GM23338 (cell line): ENCODE measurements around the gene GPR146. TPM values are rescaled to one million over a fixed set of nuclear protein-coding genes. Genes with fewer than 3 reads are reported as not detected.
"Not testable (repeated sequence)": the region's sequence is repeated elsewhere in the genome, so short reads cannot be mapped to it uniquely, and the experiment has no call there.

ENCODE experiments used
- ATAC-seq: fragments of 200-7000 bp; cut with Tn5 transposase; 3 replicates; pipeline ENCODE4 v1.9.1; 2020
- DNase-seq: peaks from one replicate; pipeline ENCODE4 v3.0.0-alpha.2; 2015; ENCODE audit warnings: low spot score
- H2AFZ ChIP-seq: fragments of 200-600 bp; sonication (generic); 2 replicates; pipeline ENCODE4 v1.8.0; 2016; ENCODE audit warnings: antibody characterized with exemption, mild to moderate bottlenecking, moderate library complexity
- H3F3A ChIP-seq: fragments of 200-600 bp; sonication (generic); replicated peaks from 2 replicates; pipeline ENCODE4 v1.8.0; 2017; ENCODE audit warnings: antibody characterized with exemption, mixed run types, low read depth
- H3K27ac ChIP-seq: fragments of 200-600 bp; sonication (generic); 2 replicates; pipeline ENCODE4 v1.6.1; 2016; ENCODE audit warnings: low read depth
- H3K27me3 ChIP-seq: fragments of 200-600 bp; sonication (generic); 2 replicates; pipeline ENCODE4 v1.8.0; 2016; ENCODE audit warnings: mild to moderate bottlenecking, mixed run types, moderate library complexity; ENCODE audit not compliant: insufficient read depth
- H3K36me3 ChIP-seq: fragments of 200-600 bp; sonication (generic); 2 replicates; pipeline ENCODE4 v1.8.0; 2016; ENCODE audit warnings: mild to moderate bottlenecking; ENCODE audit not compliant: insufficient read depth
- H3K4me1 ChIP-seq: fragments of 200-600 bp; sonication (generic); 2 replicates; pipeline ENCODE4 v1.8.0; 2016; ENCODE audit warnings: mild to moderate bottlenecking, moderate library complexity; ENCODE audit not compliant: insufficient read depth
- H3K4me2 ChIP-seq: fragments of 200-600 bp; sonication (generic); 2 replicates; pipeline ENCODE4 v1.7.1; 2017; ENCODE audit warnings: mixed run types
- H3K4me3 ChIP-seq: fragments of 200-600 bp; sonication (generic); 2 replicates; pipeline ENCODE4 v1.6.1; 2016; ENCODE audit warnings: mixed run types
- H3K79me2 ChIP-seq: fragments of 200-600 bp; sonication (generic); replicated peaks from 2 replicates; pipeline ENCODE4 v1.8.0; 2017; ENCODE audit warnings: mild to moderate bottlenecking; ENCODE audit not compliant: insufficient read depth
- H3K9me2 ChIP-seq: fragments of 200-600 bp; sonication (generic); 2 replicates; pipeline ENCODE4 v1.8.0; 2017; ENCODE audit not compliant: insufficient read depth
- H4K20me1 ChIP-seq: fragments of 200-600 bp; sonication (generic); replicated peaks from 2 replicates; pipeline ENCODE4 v1.8.0; 2017; ENCODE audit warnings: mild to moderate bottlenecking; ENCODE audit not compliant: insufficient read depth
- H3K27ac Mint-ChIP-seq: 2 replicates; pipeline ENCODE4 v1.8.0; 2020; ENCODE audit warnings: inconsistent platforms, mild to moderate bottlenecking, moderate library complexity, mixed read lengths
- H3K27me3 Mint-ChIP-seq: 3 replicates; pipeline ENCODE4 v1.8.0; 2022; ENCODE audit warnings: low read depth, mild to moderate bottlenecking, moderate library complexity, mixed read lengths, inconsistent platforms; ENCODE audit not compliant: insufficient read depth, poor library complexity
- H3K36me3 Mint-ChIP-seq: 3 replicates; pipeline ENCODE4 v1.8.0; 2021; ENCODE audit warnings: low read depth, mild to moderate bottlenecking, inconsistent platforms, moderate library complexity, mixed read lengths
- H3K4me1 Mint-ChIP-seq: 3 replicates; pipeline ENCODE4 v1.8.0; 2020; ENCODE audit warnings: mild to moderate bottlenecking, inconsistent platforms, mixed read lengths
- H3K4me3 Mint-ChIP-seq: 3 replicates; pipeline ENCODE4 v1.8.0; 2021; ENCODE audit warnings: moderate library complexity, mild to moderate bottlenecking, inconsistent platforms, mixed read lengths
- H3K9me3 Mint-ChIP-seq: 3 replicates; pipeline ENCODE4 v1.8.0; 2020; ENCODE audit warnings: moderate library complexity, mild to moderate bottlenecking, inconsistent platforms, mixed read lengths
- CREB1 ChIP-seq: fragments of 250-450 bp; sonication (Bioruptor Pico); IDR thresholded peaks from 2 replicates; pipeline ENCODE4 v1.5.0; 2020; ENCODE audit warnings: low read depth, mild to moderate bottlenecking, moderate library complexity
- ZNF462 ChIP-seq: fragments of 250-450 bp; sonication (Bioruptor Pico); IDR thresholded peaks from 2 replicates; pipeline ENCODE4 v1.5.0; 2020; ENCODE audit warnings: mild to moderate bottlenecking, moderate library complexity
- polyA plus RNA-seq: library from polyadenylated mRNA; unstranded; fragments of >200 nt; fragmentation: Nextera tagmentation; extraction: Ambion mirVana; gene quantifications from 2 replicates; pipeline ENCODE4 v1.2.1, GENCODE V29; 2016
- total RNA-seq: library from RNA; depleted of rRNA; stranded (reverse); fragments of >200 nt; shearing (Covaris generic); gene quantifications from 2 replicates; pipeline ENCODE4 v1.2.3, GENCODE V29; 2014

GPR146 gene
- total and polyA plus RNA-seq, 2 experiments from 2014 or later = 0.28 to 0.37 TPM

GRCh38 chr7:1033546-1034145 lies 10.7 kb upstream of the GPR146 start (continued):
- TF ChIP-seq ZNF462 (CRISPR knock-in tag) (no peak), CREB1 (CRISPR knock-in tag) (no peak)

GRCh38 chr7:1034769-1035168 lies 9.6 kb upstream of the GPR146 start:
- not testable (repeated sequence) for H3K36me3 ChIP-seq, H4K20me1 ChIP-seq, H2AFZ ChIP-seq, H3K27me3 Mint-ChIP-seq, H3F3A ChIP-seq, H3K79me2 ChIP-seq, H3K4me3 Mint-ChIP-seq, DNase-seq, H3K4me1 Mint-ChIP-seq, H3K9me2 ChIP-seq, H3K27me3 ChIP-seq, H3K27ac ChIP-seq, H3K4me1 ChIP-seq, H3K4me2 ChIP-seq, H3K4me3 ChIP-seq, H3K27ac Mint-ChIP-seq, ATAC-seq
- Mint-ChIP-seq H3K36me3 (peaks cover 22% of the 10 kb centered on the region), H3K9me3 (peaks cover 19% of the 10 kb centered on the region)

GRCh38 chr7:1036164-1036928 lies 8.0 kb upstream of the GPR146 start:
- H3K36me3 ChIP-seq, H3K9me2 ChIP-seq, H3K27ac Mint-ChIP-seq, H3K27ac ChIP-seq, H3F3A ChIP-seq, H3K4me1 Mint-ChIP-seq, H2AFZ ChIP-seq, H3K4me1 ChIP-seq, H3K27me3 ChIP-seq, H4K20me1 ChIP-seq, ATAC-seq, H3K4me3 ChIP-seq, H3K4me3 Mint-ChIP-seq, H3K4me2 ChIP-seq, DNase-seq, H3K79me2 ChIP-seq, H3K27me3 Mint-ChIP-seq: not testable (repeated sequence)
- Mint-ChIP-seq H3K9me3 (peaks cover 28% of the 10 kb centered on the region), H3K36me3 (peaks cover 29% of the 10 kb centered on the region)

- not testable (repeated sequence) for DNase-seq, H3K27ac Mint-ChIP-seq, H3K4me3 Mint-ChIP-seq, H3K4me1 ChIP-seq, H3K36me3 ChIP-seq, H4K20me1 ChIP-seq, H3K9me2 ChIP-seq, ATAC-seq, H3K27me3 Mint-ChIP-seq, H3F3A ChIP-seq, H3K27ac ChIP-seq, H2AFZ ChIP-seq, H3K27me3 ChIP-seq, H3K4me3 ChIP-seq, H3K4me2 ChIP-seq
- Mint-ChIP-seq H3K9me3 (peaks cover 25% of the 10 kb centered on the region), H3K36me3 (peaks cover 20% of the 10 kb centered on the region), H3K4me1 (peaks cover 28% of the 10 kb centered on the region)
- H3K79me2 ChIP-seq = peaks cover 21% of the 10 kb centered on the region
These were observed 4.1 kb upstream of the GPR146 start for GRCh38 chr7:1040233-1040632.
